Measurements from ENCODE around the gene DGKD.

DGKD gene

DNA sequence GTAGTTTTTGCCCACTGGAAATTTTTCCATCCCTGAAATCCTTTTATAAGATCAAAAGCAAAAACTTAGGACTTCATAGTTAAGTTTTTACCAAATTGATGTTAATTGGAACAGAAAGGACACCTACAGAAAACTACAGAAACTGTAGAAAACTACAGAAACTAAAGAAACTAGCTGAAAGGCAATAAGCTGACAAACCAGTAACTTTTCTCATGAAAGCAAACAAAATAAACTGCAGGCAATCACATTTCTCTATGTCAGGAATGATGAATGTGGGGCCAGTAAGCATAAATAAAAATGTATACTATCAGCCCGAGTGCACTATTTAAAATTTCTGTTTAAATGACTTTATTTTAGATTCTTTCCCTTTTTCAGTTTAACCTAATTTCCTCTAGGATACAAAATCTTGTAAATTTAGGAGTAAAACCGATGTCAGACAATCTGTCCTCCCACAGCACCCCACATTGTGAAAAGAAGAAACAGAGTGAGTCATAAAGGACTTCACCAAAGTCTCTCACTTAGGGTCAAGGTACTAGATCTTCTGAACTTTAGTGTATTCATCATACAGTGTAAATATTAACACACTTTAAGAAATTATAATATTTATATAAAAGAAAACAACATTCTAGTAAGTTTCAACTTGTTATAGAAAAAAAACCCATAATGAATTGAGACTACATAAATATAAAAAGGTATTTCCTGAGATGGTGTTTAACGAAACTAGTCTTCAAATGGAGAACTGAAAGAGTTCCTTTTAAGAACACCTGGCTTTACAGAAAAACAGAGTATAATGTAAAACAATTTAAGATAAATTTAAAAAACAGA is 165.7 kb downstream of the DGKD start:
- FAIRE-seq: peak; percentile 43

Measured in A204.1 (cell line).